ENCODE results near the gene DLD.
"Not testable (repeated sequence)": the region's sequence is repeated elsewhere in the genome, so short reads cannot be mapped to it uniquely, and the experiment has no call there.

DLD gene

GRCh38 chr7:107917763-107918651 lies 27.0 kb downstream of the DLD start:
- no peak for DNase-seq

- no peak for DNase-seq
Measured at GRCh38 chr7:107918948-107919347, 28.0 kb downstream of the DLD start.

GRCh38 chr7:107920048-107920772 lies 29.2 kb downstream of the DLD start:
- DNase-seq, result no peak

- not testable (repeated sequence) for DNase-seq
Measured at GRCh38 chr7:107921826-107922225, 30.8 kb downstream of the DLD start.

- DNase-seq, result no peak
Measured at GRCh38 chr7:107922886-107923285, 31.9 kb downstream of the DLD start.

GRCh38 chr7:107924841-107925504 lies 34.0 kb downstream of the DLD start:
- DNase-seq, result no peak

- no peak for DNase-seq
Measured at GRCh38 chr7:107926481-107926880, 35.5 kb downstream of the DLD start.

- DNase-seq, result no peak
Measured at GRCh38 chr7:107931740-107932515, 40.9 kb downstream of the DLD start.

- DNase-seq, result no peak
Measured at GRCh38 chr7:107932805-107933204, 41.8 kb downstream of the DLD start.

- DNase-seq, result no peak
Measured at GRCh38 chr7:107933386-107934013, 42.5 kb downstream of the DLD start.

GRCh38 chr7:107934991-107935770 lies 44.2 kb downstream of the DLD start:
- no peak for DNase-seq

- no peak for DNase-seq
Measured at GRCh38 chr7:107936312-107936711, 45.3 kb downstream of the DLD start.

- DNase-seq, result no peak
Measured at GRCh38 chr7:107937531-107937930, 46.5 kb downstream of the DLD start.

- DNase-seq, result no peak
Measured at GRCh38 chr7:107938456-107939250, 47.7 kb downstream of the DLD start.

GRCh38 chr7:107939573-107940489 lies 48.8 kb downstream of the DLD start:
- DNase-seq, result no peak

- DNase-seq, result no peak
Measured at GRCh38 chr7:107940951-107941350, 50.0 kb downstream of the DLD start.

GRCh38 chr7:107943018-107943417 lies 52.0 kb downstream of the DLD start:
- no peak for DNase-seq

GRCh38 chr7:107944411-107945169 lies 53.6 kb downstream of the DLD start:
- no peak for DNase-seq

- no peak for DNase-seq
Measured at GRCh38 chr7:107945332-107945731, 54.3 kb downstream of the DLD start.

Data from stimulated activated CD4-positive, alpha-beta T cell treated with anti-CD3 and anti-CD28 coated beads, Interleukin-15, amount 100 ng/mL, for 24 hours (primary cell).